ENCODE data around the gene CDIP1. TPM values are rescaled to one million over a fixed set of nuclear protein-coding genes. Genes with fewer than 3 reads are reported as not detected.

CDIP1 gene
- total RNA-seq, 2 experiments from 2014 or later, result 31.9 to 32.2 TPM

- POLR2A ChIA-PET, result no interaction called here
- peaks cover 37% of the 10 kb centered on the region for H3K36me3 Mint-ChIP-seq (ENCODE audit: low read depth)
- no peak overlapping the region for H3K4me3 Mint-ChIP-seq
- H3K27ac Mint-ChIP-seq, result peak overlapping the region; percentile 58
- intact Hi-C loops (cut with micrococcal nuclease), result no loop called here
- no peak for TF ChIP-seq CTCF (IDR thresholded peaks at IDR 0.05)
- no peaks in the 10 kb centered on the region for H3K27me3 Mint-ChIP-seq
- ATAC-seq, result no peak
- H3K9me3 Mint-ChIP-seq, result no peaks in the 10 kb centered on the region
- CTCF ChIA-PET, result interaction anchor here (1.5 to 1.7 kb wide), 2 partner anchors 11 kb away, joined by 4 to 5 read pairs; no protein-coding TSS in a partner anchor
- peaks cover 79% of the 10 kb centered on the region for H3K4me1 Mint-ChIP-seq (ENCODE audit: low read depth)
- no peak for DNase-seq
These were observed 42.8 kb downstream of the CDIP1 start for GRCh38 chr16:4495766-4496165.

- TF ChIP-seq CTCF (IDR thresholded peaks at IDR 0.05), result no peak
- Mint-ChIP-seq H3K4me1 (ENCODE audit: low read depth) (peaks cover 82% of the 10 kb centered on the region), H3K4me3 (no peak overlapping the region), H3K36me3 (ENCODE audit: low read depth) (peaks cover 40% of the 10 kb centered on the region), H3K9me3 (no peaks in the 10 kb centered on the region), H3K27me3 (no peaks in the 10 kb centered on the region), H3K27ac (peak overlapping the region; percentile 46)
- CTCF ChIA-PET, result interaction anchor here (0.9 to 1.5 kb wide), 2 partner anchors 12 to 16 kb away, joined by 3 to 5 read pairs; no protein-coding TSS in a partner anchor
- DNase-seq (no peak), ATAC-seq (no peak)
- POLR2A ChIA-PET, result interaction anchor here (1.3 kb wide), 1 partner anchor 31 kb away, joined by 3 read pairs; no protein-coding TSS in a partner anchor
- intact Hi-C loops (cut with micrococcal nuclease), result no loop called here
These were observed 43.7 kb downstream of the CDIP1 start for GRCh38 chr16:4494746-4495490.

- H3K4me3 Mint-ChIP-seq, result no peak overlapping the region
- H3K4me1 Mint-ChIP-seq (ENCODE audit: low read depth), result peaks cover 75% of the 10 kb centered on the region
- no peak for ATAC-seq
- no peak for DNase-seq
- no peak for TF ChIP-seq CTCF (IDR thresholded peaks at IDR 0.05)
- ChIA-PET POLR2A (interaction anchor here (0.9 to 2.0 kb wide), 2 partner anchors 14 to 18 kb away, joined by 3 to 5 read pairs; partner anchors contain the start of gene NMRAL1), CTCF (interaction anchor here (1.3 to 2.3 kb wide), 2 partner anchors 14 to 15 kb away, joined by 4 to 8 read pairs; no protein-coding TSS in a partner anchor)
- H3K9me3 Mint-ChIP-seq, result no peaks in the 10 kb centered on the region
- peaks cover 30% of the 10 kb centered on the region for H3K36me3 Mint-ChIP-seq (ENCODE audit: low read depth)
- H3K27ac Mint-ChIP-seq, result peak overlapping the region; percentile 74
- intact Hi-C loops (cut with micrococcal nuclease), result no loop called here
- H3K27me3 Mint-ChIP-seq, result no peaks in the 10 kb centered on the region
These were observed 46.7 kb downstream of the CDIP1 start for GRCh38 chr16:4491898-4492297.

GRCh38 chr16:4489030-4489429 lies 49.5 kb downstream of the CDIP1 start:
- DNase-seq (no peak), ATAC-seq (no peak)
- ChIA-PET CTCF (interaction anchor here (1.4 to 2.0 kb wide), 5 partner anchors 11 to 161 kb away, joined by 5 to 12 read pairs (median 6); no protein-coding TSS in a partner anchor), POLR2A (interaction anchor here (2.0 to 2.7 kb wide), 3 partner anchors 10 to 13 kb away, joined by 8 to 17 read pairs (median 12); partner anchors contain the start of gene HMOX2)
- Mint-ChIP-seq H3K4me3 (no peak overlapping the region), H3K4me1 (ENCODE audit: low read depth) (peaks cover 62% of the 10 kb centered on the region), H3K36me3 (ENCODE audit: low read depth) (peaks cover 34% of the 10 kb centered on the region), H3K9me3 (no peaks in the 10 kb centered on the region), H3K27me3 (no peaks in the 10 kb centered on the region), H3K27ac (peak overlapping the region; percentile 86)
- TF ChIP-seq CTCF (IDR thresholded peaks at IDR 0.05), result no peak
- intact Hi-C loops (cut with micrococcal nuclease), result no loop called here

GRCh38 chr16:4488499-4488967 lies 50.0 kb downstream of the CDIP1 start:
- intact Hi-C loops (cut with micrococcal nuclease), result no loop called here
- peak overlapping the region; percentile 86 for H3K27ac Mint-ChIP-seq
- peak; percentile 75 for ATAC-seq
- no peaks in the 10 kb centered on the region for H3K27me3 Mint-ChIP-seq
- H3K4me3 Mint-ChIP-seq, result no peak overlapping the region
- H3K9me3 Mint-ChIP-seq, result no peaks in the 10 kb centered on the region
- ChIA-PET CTCF (interaction anchor here (1.4 to 4.1 kb wide), 4 partner anchors 11 to 162 kb away, joined by 5 to 27 read pairs (median 8); partner anchors contain the start of gene HMOX2), POLR2A (interaction anchor here (2.2 to 2.7 kb wide), 2 partner anchors 12 to 13 kb away, joined by 8 to 17 read pairs; partner anchors contain the start of gene HMOX2)
- DNase-seq, result no peak
- peaks cover 36% of the 10 kb centered on the region for H3K36me3 Mint-ChIP-seq (ENCODE audit: low read depth)
- no peak for TF ChIP-seq CTCF (IDR thresholded peaks at IDR 0.05)
- peaks cover 60% of the 10 kb centered on the region for H3K4me1 Mint-ChIP-seq (ENCODE audit: low read depth)
